Measurements from ENCODE around the gene ARHGAP18. TPM values are rescaled to one million over a fixed set of nuclear protein-coding genes. Genes with fewer than 3 reads are reported as not detected.

Gene ARHGAP18
- total and polyA plus RNA-seq, 4 experiments from 2014 or later, result 2.3 to 4.6 (median 4.0) TPM

DNA sequence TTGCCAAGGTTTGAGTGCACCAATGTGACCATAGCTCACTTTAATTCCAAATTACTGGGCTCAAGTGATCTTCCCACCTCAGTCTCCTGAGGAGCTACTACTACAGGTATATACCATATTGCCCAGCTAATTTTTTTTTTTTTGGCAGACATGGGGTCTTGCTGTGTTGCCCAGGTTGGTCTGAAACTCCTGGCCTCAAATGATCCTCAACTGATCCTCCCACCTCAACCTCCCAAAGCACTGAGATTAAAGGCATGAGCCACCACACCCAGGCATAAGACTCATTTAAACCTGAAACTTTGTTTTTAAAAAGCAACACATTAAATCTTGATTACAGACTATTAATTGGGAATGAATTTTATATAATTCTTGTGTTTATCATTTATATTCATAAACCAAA is 67.7 kb downstream of the ARHGAP18 start:
- no peak for DNase-seq
- ChIA-PET POLR2A (ENCODE audit: partially characterized antibody) (no interaction called here), CTCF (ENCODE audit: partially characterized antibody) (interaction anchor here (0.6 to 2.9 kb wide), 4 partner anchors 11 to 379 kb away, joined by 3 to 8 read pairs (median 4); no protein-coding TSS in a partner anchor)
- no peaks in the 10 kb centered on the region for H3K9me3 ChIP-seq (ENCODE audit: control insufficient read depth in 1 of 2, low read length in 2 of 2)
- Mint-ChIP-seq H3K27ac (no peak overlapping the region), H3K4me1 (peaks cover 0 to 1% (median 0%) of the 10 kb centered on the region in 4 donors), H3K27me3 (no peaks in the 10 kb centered on the region), H3K36me3 (peaks cover 3 to 18% of the 10 kb centered on the region in 2 donors), H3K4me3 (no peak overlapping the region), H3K9me3 (no peaks in the 10 kb centered on the region)
- no peak overlapping the region for H3K27ac ChIP-seq (ENCODE audit: low read depth, low read length)
- no peaks in the 10 kb centered on the region for H3K36me3 ChIP-seq (ENCODE audit: insufficient read depth, low read length)
- intact Hi-C loops (cut with micrococcal nuclease), result no loop called here
- no peaks in the 10 kb centered on the region for H3K27me3 ChIP-seq (ENCODE audit: insufficient read depth, low read length)
- no peak overlapping the region for H3K4me3 ChIP-seq (ENCODE audit: low read length in 2 of 2)
- H3K4me1 ChIP-seq (ENCODE audit: insufficient read depth, low read length), result no peaks in the 10 kb centered on the region

DNA sequence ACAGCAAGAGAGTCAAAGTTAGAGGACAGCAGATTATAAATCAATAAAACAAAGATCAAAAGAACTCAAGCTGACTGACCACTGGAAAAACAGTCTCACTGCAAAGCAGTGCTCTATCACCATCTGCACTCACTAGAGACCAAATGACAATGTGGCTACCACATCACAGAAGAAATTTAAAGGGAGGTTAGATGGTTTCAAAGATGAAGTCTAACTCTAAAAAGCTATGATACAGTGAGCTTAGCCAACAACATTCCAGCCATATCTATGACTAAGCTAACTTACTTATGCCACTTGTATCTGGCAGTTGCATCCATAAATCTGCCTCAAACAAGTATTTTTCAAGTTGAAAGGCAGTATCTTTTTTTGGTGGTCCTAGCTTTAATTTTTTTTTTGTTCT is 68.6 kb downstream of the ARHGAP18 start:
- POLR2A ChIA-PET (ENCODE audit: partially characterized antibody), result no interaction called here
- Mint-ChIP-seq H3K27me3 (no peaks in the 10 kb centered on the region), H3K27ac (no peak overlapping the region), H3K36me3 (peaks cover 5 to 21% of the 10 kb centered on the region in 2 donors), H3K4me1 (peaks cover 0 to 1% (median 0%) of the 10 kb centered on the region in 4 donors), H3K4me3 (no peak overlapping the region), H3K9me3 (no peaks in the 10 kb centered on the region)
- intact Hi-C loops (cut with micrococcal nuclease), result no loop called here
- no peaks in the 10 kb centered on the region for H3K36me3 ChIP-seq (ENCODE audit: insufficient read depth, low read length)
- H3K27me3 ChIP-seq (ENCODE audit: insufficient read depth, low read length), result no peaks in the 10 kb centered on the region
- H3K4me3 ChIP-seq (ENCODE audit: low read length in 2 of 2), result no peak overlapping the region
- no peaks in the 10 kb centered on the region for H3K4me1 ChIP-seq (ENCODE audit: insufficient read depth, low read length)
- H3K27ac ChIP-seq (ENCODE audit: low read depth, low read length), result no peak overlapping the region
- CTCF ChIA-PET (ENCODE audit: partially characterized antibody), result interaction anchor here (2.9 kb wide), 1 partner anchor 12 kb away, joined by 8 read pairs; no protein-coding TSS in a partner anchor
- no peaks in the 10 kb centered on the region for H3K9me3 ChIP-seq (ENCODE audit: control insufficient read depth in 1 of 2, low read length in 2 of 2)
- DNase-seq, result no peak

DNA sequence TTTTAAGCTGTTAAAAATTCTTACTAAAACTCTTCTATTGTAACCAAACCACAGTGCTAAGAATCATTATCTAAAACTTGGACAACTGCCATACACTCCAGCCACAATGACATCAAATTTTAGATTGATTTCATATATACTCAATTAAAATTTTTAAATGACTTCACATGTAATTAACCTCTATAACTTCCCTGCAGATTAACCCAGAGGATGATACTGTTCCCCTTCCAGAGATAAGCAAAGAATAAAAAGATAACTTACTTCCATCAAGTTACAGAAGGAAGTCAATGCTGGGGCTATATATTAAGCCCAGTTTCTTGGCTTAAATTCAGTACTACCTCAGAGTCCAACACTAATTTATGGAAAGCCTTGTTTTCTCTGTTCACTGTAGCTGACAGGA is 71.3 kb downstream of the ARHGAP18 start:
- Mint-ChIP-seq H3K27me3 (no peaks in the 10 kb centered on the region), H3K36me3 (peaks cover 5 to 27% of the 10 kb centered on the region in 2 donors), H3K4me1 (peaks cover 0 to 1% (median 0%) of the 10 kb centered on the region in 4 donors), H3K27ac (no peak overlapping the region), H3K4me3 (no peak overlapping the region), H3K9me3 (no peaks in the 10 kb centered on the region)
- Histone ChIP-seq H3K4me1 (ENCODE audit: insufficient read depth, low read length) (no peaks in the 10 kb centered on the region), H3K4me3 (ENCODE audit: low read length in 2 of 2) (no peak overlapping the region), H3K27ac (ENCODE audit: low read depth, low read length) (no peak overlapping the region), H3K9me3 (ENCODE audit: control insufficient read depth in 1 of 2, low read length in 2 of 2) (no peaks in the 10 kb centered on the region), H3K36me3 (ENCODE audit: insufficient read depth, low read length) (no peaks in the 10 kb centered on the region), H3K27me3 (ENCODE audit: insufficient read depth, low read length) (no peaks in the 10 kb centered on the region)
- intact Hi-C loops (cut with micrococcal nuclease), result no loop called here
- CTCF ChIA-PET (ENCODE audit: partially characterized antibody), result no interaction called here
- POLR2A ChIA-PET (ENCODE audit: partially characterized antibody), result interaction anchor here (1.0 kb wide), 1 partner anchor 41 kb away, joined by 4 read pairs; no protein-coding TSS in a partner anchor
- no peak for DNase-seq

DNA sequence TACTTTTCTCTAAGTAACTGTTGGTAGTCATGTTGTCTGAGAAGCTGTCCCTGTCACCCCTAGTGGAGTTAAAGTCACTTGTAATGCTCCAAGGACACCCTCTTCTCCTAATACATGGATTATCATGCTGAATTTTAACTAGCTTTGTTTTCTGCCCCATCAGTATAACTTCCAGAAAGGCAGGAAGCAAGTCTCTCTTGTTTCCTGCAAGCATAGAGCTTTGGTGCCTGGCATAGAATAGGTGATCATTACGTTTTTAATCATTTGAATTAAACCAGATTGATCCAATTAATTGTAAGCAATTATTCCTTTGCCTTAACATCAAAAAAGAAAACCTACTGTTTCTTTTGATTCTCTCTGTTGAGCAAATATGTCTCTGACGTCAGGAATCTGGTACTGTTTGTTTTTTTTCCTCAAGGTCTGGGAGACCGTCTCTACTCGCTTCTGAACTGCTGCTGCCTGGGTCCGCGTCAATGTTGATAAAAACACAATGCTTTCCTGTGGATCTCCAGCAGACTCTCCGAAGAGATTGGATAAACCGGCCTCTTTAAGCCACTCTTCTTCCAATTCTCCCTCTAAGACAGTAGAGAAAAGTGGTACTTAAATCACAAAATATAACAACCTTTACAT is 71.8 kb downstream of the ARHGAP18 start:
- Mint-ChIP-seq H3K4me3 (no peak overlapping the region), H3K27me3 (no peaks in the 10 kb centered on the region), H3K9me3 (no peaks in the 10 kb centered on the region), H3K36me3 (peaks cover 5 to 27% of the 10 kb centered on the region in 2 donors), H3K27ac (no peak overlapping the region), H3K4me1 (peaks cover 0 to 1% (median 0%) of the 10 kb centered on the region in 4 donors)
- Histone ChIP-seq H3K27me3 (ENCODE audit: insufficient read depth, low read length) (no peaks in the 10 kb centered on the region), H3K9me3 (ENCODE audit: control insufficient read depth in 1 of 2, low read length in 2 of 2) (no peaks in the 10 kb centered on the region), H3K36me3 (ENCODE audit: insufficient read depth, low read length) (no peaks in the 10 kb centered on the region), H3K27ac (ENCODE audit: low read depth, low read length) (no peak overlapping the region), H3K4me1 (ENCODE audit: insufficient read depth, low read length) (no peaks in the 10 kb centered on the region), H3K4me3 (ENCODE audit: low read length in 2 of 2) (no peak overlapping the region)
- intact Hi-C loops (cut with micrococcal nuclease), result no loop called here
- ChIA-PET POLR2A (ENCODE audit: partially characterized antibody) (no interaction called here), CTCF (ENCODE audit: partially characterized antibody) (no interaction called here)
- no peak for DNase-seq

DNA sequence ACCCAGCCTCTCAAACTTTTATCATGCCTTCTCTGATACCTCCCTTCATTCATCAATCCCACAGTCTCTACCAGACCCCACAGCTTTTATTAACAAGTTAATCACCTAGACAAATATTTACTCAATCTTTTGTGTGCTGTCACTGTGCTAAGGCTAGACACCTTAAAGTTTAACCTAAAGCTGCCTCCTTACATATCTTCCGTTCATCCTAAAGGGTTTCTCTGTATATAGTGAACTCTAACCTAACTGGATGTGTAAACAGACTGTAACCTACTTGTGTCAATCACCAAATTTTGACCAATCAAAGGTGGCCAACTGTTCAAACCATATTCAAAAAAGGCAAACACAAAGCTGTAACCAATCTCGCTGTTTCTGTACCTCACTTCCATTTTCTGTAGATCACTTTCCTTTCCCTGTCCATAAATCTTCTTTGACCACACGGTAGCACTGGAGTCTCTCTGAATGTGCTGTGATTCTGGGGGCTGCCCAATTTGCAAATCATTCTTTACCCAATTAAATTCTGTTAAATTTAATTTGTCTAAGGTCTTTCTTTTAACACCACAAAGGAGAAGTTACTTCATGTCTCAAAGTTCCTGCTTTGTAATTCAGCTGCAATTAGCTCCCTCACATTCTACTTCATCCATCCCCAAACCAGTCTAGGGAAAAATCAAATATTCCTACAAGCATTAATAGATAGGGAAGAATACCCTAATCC is 72.5 kb downstream of the ARHGAP18 start:
- Histone ChIP-seq H3K4me1 (ENCODE audit: insufficient read depth, low read length) (no peaks in the 10 kb centered on the region), H3K4me3 (ENCODE audit: low read length in 2 of 2) (no peak overlapping the region), H3K27ac (ENCODE audit: low read depth, low read length) (no peak overlapping the region), H3K27me3 (ENCODE audit: insufficient read depth, low read length) (no peaks in the 10 kb centered on the region), H3K9me3 (ENCODE audit: control insufficient read depth in 1 of 2, low read length in 2 of 2) (no peaks in the 10 kb centered on the region), H3K36me3 (ENCODE audit: insufficient read depth, low read length) (no peaks in the 10 kb centered on the region)
- intact Hi-C loops (cut with micrococcal nuclease), result no loop called here
- Mint-ChIP-seq H3K27me3 (no peaks in the 10 kb centered on the region), H3K36me3 (peaks cover 5 to 28% of the 10 kb centered on the region in 2 donors), H3K9me3 (no peaks in the 10 kb centered on the region), H3K4me3 (no peak overlapping the region), H3K27ac (peak overlapping the region in 1 of 7 donors; percentile 17), H3K4me1 (peaks cover 0 to 1% (median 0%) of the 10 kb centered on the region in 4 donors)
- ChIA-PET POLR2A (ENCODE audit: partially characterized antibody) (no interaction called here), CTCF (ENCODE audit: partially characterized antibody) (interaction anchor here (0.8 kb wide), 1 partner anchor 16 kb away, joined by 3 read pairs; no protein-coding TSS in a partner anchor)
- DNase-seq, result no peak

DNA sequence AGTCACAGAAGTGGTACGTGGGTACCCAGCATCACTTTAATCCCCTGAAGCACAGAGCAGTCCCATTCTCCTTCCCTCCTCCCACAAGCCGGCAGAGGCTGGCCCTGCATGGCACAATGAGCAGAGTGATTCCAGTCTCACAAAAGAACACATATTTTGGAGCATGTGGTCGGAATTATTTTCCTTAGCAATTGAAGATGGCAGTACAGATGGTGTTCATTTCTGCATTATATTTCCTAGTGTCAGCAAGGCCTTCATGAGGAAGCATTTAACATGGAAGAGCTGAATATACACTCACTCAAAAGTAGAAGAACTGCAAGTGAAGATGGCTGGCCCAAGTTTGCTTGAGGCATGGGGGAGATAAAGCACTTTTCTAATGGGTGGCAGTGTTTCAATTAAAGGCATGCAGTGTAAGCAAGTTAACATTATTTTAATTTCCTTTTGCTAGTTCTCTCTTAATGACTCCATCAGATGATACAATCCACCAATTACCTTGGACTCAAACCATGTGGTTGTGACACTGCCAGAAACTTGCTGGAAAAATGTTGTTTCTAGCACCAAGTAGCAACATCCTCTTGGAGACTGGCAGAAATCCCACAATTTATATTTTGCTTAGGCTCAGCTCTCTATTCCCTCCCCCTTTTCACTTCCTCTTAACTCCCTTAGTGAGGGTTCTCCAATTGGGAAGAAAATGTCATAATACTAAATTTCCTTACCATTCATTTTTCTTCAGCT is 74.4 kb downstream of the ARHGAP18 start:
- H3K27ac Mint-ChIP-seq, result no peak overlapping the region
- no peaks in the 10 kb centered on the region for H3K36me3 ChIP-seq (ENCODE audit: insufficient read depth, low read length)
- no peaks in the 10 kb centered on the region for H3K9me3 Mint-ChIP-seq
- POLR2A ChIA-PET (ENCODE audit: partially characterized antibody), result no interaction called here
- no peaks in the 10 kb centered on the region for H3K27me3 ChIP-seq (ENCODE audit: insufficient read depth, low read length)
- H3K9me3 ChIP-seq (ENCODE audit: control insufficient read depth in 1 of 2, low read length in 2 of 2), result no peaks in the 10 kb centered on the region
- peaks cover 5 to 27% of the 10 kb centered on the region in 2 donors for H3K36me3 Mint-ChIP-seq
- H3K4me1 ChIP-seq (ENCODE audit: insufficient read depth, low read length), result no peaks in the 10 kb centered on the region
- peaks cover 0 to 5% (median under 1%) of the 10 kb centered on the region in 4 donors for H3K4me1 Mint-ChIP-seq
- intact Hi-C loops (cut with micrococcal nuclease), result no loop called here
- DNase-seq, result no peak
- CTCF ChIA-PET (ENCODE audit: partially characterized antibody), result no interaction called here
- no peak overlapping the region for H3K4me3 Mint-ChIP-seq
- H3K27me3 Mint-ChIP-seq, result no peaks in the 10 kb centered on the region
- H3K4me3 ChIP-seq (ENCODE audit: low read length in 2 of 2), result no peak overlapping the region
- no peak overlapping the region for H3K27ac ChIP-seq (ENCODE audit: low read depth, low read length)

Data from CD4-positive, alpha-beta memory T cell (primary cell).